Occipital lobe (tissue), 2 donors: ENCODE results near the gene CELF4. TPM values are rescaled to one million over a fixed set of nuclear protein-coding genes. Genes with fewer than 3 reads are reported as not detected.

Experiments used
- DNase-seq: peaks from one replicate; lab custom pipeline; 2025; lab: John Stamatoyannopoulos, UW
- total RNA-seq: library from RNA; depleted of rRNA; stranded (reverse); fragments of >200 nt; gene quantifications from one replicate; pipeline ENCODE4 v1.2.3, GENCODE V29; 2014

The CELF4 gene
- total RNA-seq, 1 donor from 2014 or later, result 60.7 TPM

- DNase-seq, result no peak
These were observed 171.0 kb downstream of the CELF4 start for GRCh38 chr18:37394610-37394965.

GRCh38 chr18:37393945-37394609 is 171.5 kb downstream of the CELF4 start:
- DNase-seq, result peak; percentile 90

- peak; percentile 14 for DNase-seq
These were observed 172.3 kb downstream of the CELF4 start for GRCh38 chr18:37393221-37393827.

GRCh38 chr18:37392648-37393047 is 172.9 kb downstream of the CELF4 start:
- no peak for DNase-seq

- DNase-seq, result peak; percentile 60
These were observed 173.7 kb downstream of the CELF4 start for GRCh38 chr18:37391698-37392548.

- no peak for DNase-seq
These were observed 174.4 kb downstream of the CELF4 start for GRCh38 chr18:37391156-37391555.

- no peak for DNase-seq
These were observed 174.9 kb downstream of the CELF4 start for GRCh38 chr18:37390687-37391086.

- DNase-seq, result peak; percentile 8
These were observed 175.8 kb downstream of the CELF4 start for GRCh38 chr18:37389684-37390368.

GRCh38 chr18:37389041-37389440 is 176.6 kb downstream of the CELF4 start:
- DNase-seq, result no peak

- no peak for DNase-seq
These were observed 177.2 kb downstream of the CELF4 start for GRCh38 chr18:37388413-37388812.

GRCh38 chr18:37385846-37386778 is 179.5 kb downstream of the CELF4 start:
- no peak for DNase-seq

GRCh38 chr18:37383846-37384595 is 181.6 kb downstream of the CELF4 start:
- DNase-seq, result no peak

- DNase-seq, result no peak
These were observed 182.4 kb downstream of the CELF4 start for GRCh38 chr18:37383036-37383785.

- no peak for DNase-seq
These were observed 184.0 kb downstream of the CELF4 start for GRCh38 chr18:37381554-37381953.

- DNase-seq, result no peak
These were observed 185.0 kb downstream of the CELF4 start for GRCh38 chr18:37380546-37381110.

GRCh38 chr18:37378336-37379010 is 187.1 kb downstream of the CELF4 start:
- no peak for DNase-seq

GRCh38 chr18:37375181-37375580 is 190.4 kb downstream of the CELF4 start:
- no peak for DNase-seq
